OCI-LY3 (cell line): ENCODE data around the gene NOP16.

Experiments
- H2AFZ ChIP-seq: fragments of 200-600, 300-600 bp; shearing (Covaris generic); 2 replicates; pipeline ENCODE4 v1.6.0; 2014; ENCODE audit warnings: antibody characterized with exemption, low read depth, low read length
- H3K27ac ChIP-seq: fragments of 200-600, 300-600 bp; sonication (generic); 2 replicates; pipeline ENCODE4 v1.5.1; 2014; ENCODE audit warnings: mild to moderate bottlenecking, low read length, moderate library complexity, mixed read lengths
- H3K27me3 ChIP-seq: fragments of 200-600, 300-600 bp; sonication (generic); 2 replicates; pipeline ENCODE4 v1.6.1; 2014; ENCODE audit warnings: low read depth, low read length, mixed read lengths
- H3K36me3 ChIP-seq: fragments of 200-600, 300-600 bp; sonication (generic); replicated peaks from 2 replicates; pipeline ENCODE3; 2014; ENCODE audit warnings: low read depth, low read length, mixed read lengths
- H3K4me1 ChIP-seq: fragments of 300-600, 200-600 bp; sonication (generic); 2 replicates; pipeline ENCODE4 v1.6.1; 2014; ENCODE audit warnings: low read length, mixed read lengths
- H3K4me2 ChIP-seq: fragments of 200-600, 300-600 bp; sonication (generic); 2 replicates; pipeline ENCODE4 v1.6.1; 2014; ENCODE audit warnings: low read length, mixed read lengths
- H3K4me3 ChIP-seq: fragments of 300-600, 200-600 bp; sonication (generic); 2 replicates; pipeline ENCODE4 v1.5.1; 2014; ENCODE audit warnings: antibody characterized with exemption, mild to moderate bottlenecking, low read length, moderate library complexity
- H3K79me2 ChIP-seq: fragments of 300-600, 200-600 bp; shearing (Covaris generic); 2 replicates; pipeline ENCODE4 v1.6.1; 2014; ENCODE audit warnings: mild to moderate bottlenecking, low read length, mixed read lengths
- H3K9ac ChIP-seq: fragments of 300-600, 200-600 bp; shearing (Covaris generic); 2 replicates; pipeline ENCODE4 v1.6.0; 2014; ENCODE audit warnings: mild to moderate bottlenecking, low read length, moderate library complexity
- H3K9me3 ChIP-seq: fragments of 200-600, 300-600 bp; shearing (Covaris generic); 2 replicates; pipeline ENCODE4 v1.6.1; 2014; ENCODE audit warnings: low read length, mixed read lengths; ENCODE audit not compliant: insufficient read depth
- H4K20me1 ChIP-seq: fragments of 200-600, 300-600 bp; sonication (generic); 2 replicates; pipeline ENCODE4 v1.6.1; 2016; ENCODE audit warnings: low read length, mixed read lengths; ENCODE audit not compliant: insufficient read depth
- CTCF ChIP-seq: fragments of 200-600, 300-600 bp; sonication (generic); IDR thresholded peaks from 2 replicates; pipeline ENCODE4 v1.5.1; 2014; ENCODE audit warnings: antibody characterized with exemption, low read length, low read depth
- EZH2phosphoT487 ChIP-seq: fragments of 200-600 bp; shearing (Covaris generic); IDR thresholded peaks from 2 replicates; pipeline ENCODE4 v1.6.1; 2018; ENCODE audit warnings: antibody characterized with exemption, mixed run types, low read depth

Gene NOP16

GRCh38 chr5:176394881-176395675, 6.7 kb upstream of the NOP16 start:
- Histone ChIP-seq H3K9ac (no peak overlapping the region), H2AFZ (no peak overlapping the region), H4K20me1 (no peaks in the 10 kb centered on the region), H3K4me1 (no peaks in the 10 kb centered on the region), H3K27me3 (no peaks in the 10 kb centered on the region), H3K27ac (no peak overlapping the region), H3K36me3 (peaks cover 16% of the 10 kb centered on the region), H3K79me2 (peaks cover 11% of the 10 kb centered on the region), H3K4me2 (no peak overlapping the region), H3K4me3 (no peak overlapping the region), H3K9me3 (no peaks in the 10 kb centered on the region)
- TF ChIP-seq CTCF (no peak), EZH2phosphoT487 (no peak)

- Histone ChIP-seq H3K27ac (no peak overlapping the region), H3K27me3 (no peaks in the 10 kb centered on the region), H3K79me2 (peaks cover 21% of the 10 kb centered on the region), H3K36me3 (peaks cover 17% of the 10 kb centered on the region), H3K4me1 (no peaks in the 10 kb centered on the region), H3K4me3 (no peak overlapping the region), H3K9me3 (no peaks in the 10 kb centered on the region), H4K20me1 (no peaks in the 10 kb centered on the region), H3K4me2 (no peak overlapping the region), H2AFZ (no peak overlapping the region), H3K9ac (no peak overlapping the region)
- TF ChIP-seq EZH2phosphoT487 (no peak), CTCF (no peak)
Observed at GRCh38 chr5:176394096-176394495, 5.7 kb upstream of the NOP16 start.

- Histone ChIP-seq H4K20me1 (no peaks in the 10 kb centered on the region), H3K4me1 (no peaks in the 10 kb centered on the region), H3K4me2 (no peak overlapping the region), H2AFZ (no peak overlapping the region), H3K27me3 (no peaks in the 10 kb centered on the region), H3K4me3 (no peak overlapping the region), H3K27ac (no peak overlapping the region), H3K79me2 (peaks cover 31% of the 10 kb centered on the region), H3K36me3 (peaks cover 20% of the 10 kb centered on the region), H3K9me3 (no peaks in the 10 kb centered on the region), H3K9ac (no peak overlapping the region)
- TF ChIP-seq EZH2phosphoT487, result no peak
- no peak for TF ChIP-seq CTCF
Observed at GRCh38 chr5:176392526-176392925, 4.1 kb upstream of the NOP16 start.

GRCh38 chr5:176391999-176392398, 3.6 kb upstream of the NOP16 start:
- TF ChIP-seq EZH2phosphoT487 (no peak), CTCF (no peak)
- Histone ChIP-seq H3K27me3 (no peaks in the 10 kb centered on the region), H2AFZ (no peak overlapping the region), H3K79me2 (peaks cover 36% of the 10 kb centered on the region), H3K36me3 (peaks cover 23% of the 10 kb centered on the region), H3K9me3 (no peaks in the 10 kb centered on the region), H3K4me3 (no peak overlapping the region), H3K4me2 (no peak overlapping the region), H3K4me1 (peaks cover 5% of the 10 kb centered on the region), H3K27ac (no peak overlapping the region), H4K20me1 (no peaks in the 10 kb centered on the region), H3K9ac (no peak overlapping the region)
